PC-3 (cell line): ENCODE data around the gene ANKRD9. TPM values are rescaled to one million over a fixed set of nuclear protein-coding genes. Genes with fewer than 3 reads are reported as not detected.

Experiments
- ATAC-seq: fragments of 200-7000 bp; cut with Tn5 transposase; 2 replicates; pipeline ENCODE4 v1.9.1; 2020; ENCODE audit warnings: mild to moderate bottlenecking, moderate library complexity
- BruUV-seq: library from RNA; stranded (reverse); fragments of 400-500 nt; replicated peaks from 2 replicates; lab custom pipeline; 2021; lab: Mats Ljungman, UMichigan
- CTCF ChIA-PET: fragments of 300-600 bp; sonication (Branson Sonifier 250); formaldehyde crosslinking; loops from one replicate; lab custom pipeline; 2022; ENCODE audit warnings: antibody characterized with exemption; lab: Charles Lee
- POLR2A ChIA-PET: fragments of 300-600 bp; sonication (Branson Sonifier 250); formaldehyde crosslinking; loops from one replicate; lab custom pipeline; 2022; ENCODE audit warnings: antibody characterized with exemption; ENCODE audit not compliant: unreplicated experiment; lab: Charles Lee
- DNase-seq: peaks from one replicate; pipeline ENCODE4 v3.0.0-alpha.2; 2015
- H2AFZ ChIP-seq: fragments of 300-600 bp; sonication (generic); 2 replicates; pipeline ENCODE4 v1.6.0; 2016; ENCODE audit warnings: antibody characterized with exemption, low read length
- H3F3A ChIP-seq: fragments of 300-600 bp; sonication (generic); one replicate; pipeline ENCODE4 v1.6.0; 2017; ENCODE audit warnings: antibody characterized with exemption, low read length, control low read depth, mild to moderate bottlenecking; ENCODE audit not compliant: unreplicated experiment
- H3K27ac ChIP-seq: fragments of 300-600 bp; sonication (generic); 2 replicates; pipeline ENCODE4 v1.5.1; 2016; ENCODE audit warnings: mild to moderate bottlenecking, low read length
- H3K27me3 ChIP-seq: fragments of 300-600 bp; sonication (generic); 2 replicates; pipeline ENCODE4 v1.6.1; 2016; ENCODE audit warnings: low read length, mixed read lengths
- H3K36me3 ChIP-seq: fragments of 300-600 bp; sonication (generic); 2 replicates; pipeline ENCODE4 v1.6.1; 2016; ENCODE audit warnings: low read depth, mixed run types, low read length, mixed read lengths
- H3K4me1 ChIP-seq: fragments of 300-600 bp; sonication (generic); 2 replicates; pipeline ENCODE4 v1.5.1; 2016; ENCODE audit warnings: low read length; ENCODE audit not compliant: insufficient read depth
- H3K4me2 ChIP-seq: fragments of 300-600 bp; sonication (generic); 2 replicates; pipeline ENCODE4 v1.6.0; 2016; ENCODE audit warnings: low read length
- H3K4me3 ChIP-seq: fragments of 300-600 bp; sonication (generic); 2 replicates; pipeline ENCODE4 v1.5.1; 2016; ENCODE audit warnings: mild to moderate bottlenecking, low read length, mixed read lengths
- H3K79me2 ChIP-seq: fragments of 300-600 bp; sonication (generic); 2 replicates; pipeline ENCODE4 v1.6.1; 2017; ENCODE audit warnings: low read length, mixed read lengths
- H3K9ac ChIP-seq: fragments of 300-600 bp; sonication (generic); 2 replicates; pipeline ENCODE4 v1.6.0; 2016; ENCODE audit warnings: mild to moderate bottlenecking, low read length
- H3K9me2 ChIP-seq: fragments of 300-600 bp; sonication (generic); replicated peaks from 2 replicates; pipeline ENCODE4 v1.6.1; 2016; ENCODE audit warnings: mixed run types, low read length, mixed read lengths
- H3K9me3 ChIP-seq: fragments of 300-600 bp; sonication (generic); 2 replicates; pipeline ENCODE4 v1.6.1; 2016; ENCODE audit warnings: low read length, mixed read lengths
- H4K20me1 ChIP-seq: fragments of 300-600 bp; sonication (generic); 2 replicates; pipeline ENCODE4 v1.6.1; 2016; ENCODE audit warnings: low read length, mixed read lengths
- CTCF ChIP-seq: fragments of 300-600 bp; sonication (generic); conservative IDR thresholded peaks from 2 replicates; pipeline ENCODE4 v1.5.1; 2017; ENCODE audit warnings: antibody characterized with exemption, low read depth, mild to moderate bottlenecking, low read length
- EZH2 ChIP-seq: fragments of 300-600 bp; sonication (generic); IDR thresholded peaks from one replicate; pipeline ENCODE4 v1.6.1; 2017; ENCODE audit warnings: antibody characterized with exemption, mild to moderate bottlenecking, low read length; ENCODE audit not compliant: unreplicated experiment
- EZH2phosphoT487 ChIP-seq: fragments of 300-600 bp; sonication (generic); IDR thresholded peaks from 2 replicates; pipeline ENCODE4 v1.6.1; 2018; ENCODE audit warnings: mild to moderate bottlenecking, antibody characterized with exemption, low read length, borderline replicate concordance
- intact Hi-C: fragments of 100-400 bp; cut with micrococcal nuclease; formaldehyde crosslinking; loops from 2 replicates; pipeline ENCODE4 v1.9.0; 2023
- total RNA-seq: library from RNA; depleted of rRNA; stranded (reverse); fragments of >200 nt; gene quantifications from 2 replicates; pipeline ENCODE4 v1.2.3, GENCODE V29; 2014

The ANKRD9 gene
- total RNA-seq, 1 experiment from 2014 or later: 52.6 TPM

- no peaks in the 10 kb centered on the region for H3K79me2 ChIP-seq
- ChIA-PET POLR2A (no interaction called here), CTCF (no interaction called here)
- H3K9me3 ChIP-seq: no peaks in the 10 kb centered on the region
- no peaks in the 10 kb centered on the region for H4K20me1 ChIP-seq
- H2AFZ ChIP-seq: no peak overlapping the region
- TF ChIP-seq EZH2: no peak
- no peak for TF ChIP-seq CTCF
- TF ChIP-seq EZH2phosphoT487: no peak
- no peaks in the 10 kb centered on the region for H3K9me2 ChIP-seq
- H3F3A ChIP-seq: no peaks in the 10 kb centered on the region
- H3K4me3 ChIP-seq: no peak overlapping the region
- no peaks in the 10 kb centered on the region for H3K27me3 ChIP-seq
- ATAC-seq (no peak), DNase-seq (no peak)
- intact Hi-C loops: no loop called here
- H3K36me3 ChIP-seq: no peaks in the 10 kb centered on the region
- H3K4me1 ChIP-seq: peaks cover 10% of the 10 kb centered on the region
- H3K9ac ChIP-seq: no peak overlapping the region
- H3K4me2 ChIP-seq: no peak overlapping the region
- H3K27ac ChIP-seq: no peak overlapping the region
- BruUV-seq: no TSS peak
These were observed 10.0 kb downstream of the ANKRD9 start for GRCh38 chr14:102499401-102500157.

- ATAC-seq: no peak
- H3K9me2 ChIP-seq: no peaks in the 10 kb centered on the region
- ChIA-PET CTCF (interaction anchor here (1.6 kb wide), 1 partner anchor 60 kb away, joined by 7 read pairs; no protein-coding TSS in a partner anchor), POLR2A (no interaction called here)
- no peak overlapping the region for H3K4me2 ChIP-seq
- no TSS peak for BruUV-seq
- no peak for DNase-seq
- no peaks in the 10 kb centered on the region for H3K36me3 ChIP-seq
- H3K27me3 ChIP-seq: no peaks in the 10 kb centered on the region
- no peak overlapping the region for H3K9ac ChIP-seq
- H3K27ac ChIP-seq: no peak overlapping the region
- H2AFZ ChIP-seq: no peak overlapping the region
- no peaks in the 10 kb centered on the region for H3F3A ChIP-seq
- H3K4me1 ChIP-seq: peaks cover 5% of the 10 kb centered on the region
- intact Hi-C loops: no loop called here
- H3K79me2 ChIP-seq: no peaks in the 10 kb centered on the region
- no peak overlapping the region for H3K4me3 ChIP-seq
- no peak for TF ChIP-seq EZH2phosphoT487
- TF ChIP-seq CTCF: no peak
- TF ChIP-seq EZH2: no peak
- H4K20me1 ChIP-seq: no peaks in the 10 kb centered on the region
- H3K9me3 ChIP-seq: no peaks in the 10 kb centered on the region
These were observed 10.8 kb downstream of the ANKRD9 start for GRCh38 chr14:102498678-102499265.
